H1 (cell line): ENCODE data around the gene FAM219A. TPM values are rescaled to one million over a fixed set of nuclear protein-coding genes. Genes with fewer than 3 reads are reported as not detected.

Experiments used
- polyA plus RNA-seq, 7 experiments: library from polyadenylated mRNA; depleted of rRNA in 3 of 7; stranded (reverse) in 5 of 7; unstranded in 2 of 7; fragments of >200 nt in 5 of 7; fragments of 200-250 nt in 2 of 7; gene quantifications; 1 replicate in 5 of 7; 2 replicates in 1 of 7; 4 replicates in 1 of 7; pipeline versions ENCODE4 v1.2.1 to v1.2.3, GENCODE V29; 2011 to 2013; ENCODE audit warnings: missing spikeins in 2 of 7, mixed read lengths in 2 of 7
- small RNA-seq: library from polyadenylated mRNA; stranded (forward); fragments of <200 nt; extraction: miRNeasy Mini kit (QIAGEN cat#:217004); gene quantifications from one replicate; pipeline ENCODE3, GENCODE V24; 2013; ENCODE audit not compliant: insufficient read depth
- total RNA-seq: library from RNA; stranded (reverse); fragmentation: NEBNext Ultra II Directional; extraction: Animal tissue kit (Norgen Biotek cat#: 25700); gene quantifications from 2 replicates; pipeline ENCODE4 v1.2.1, GENCODE V29; 2021

Gene FAM219A
- total and polyA plus RNA-seq, 2 of the 8 experiments (the other 6 are each of a cell fraction or from before 2014, with no cell fraction given), result 7.7 to 10.4 TPM

Small RNA genes within 50 kb of the gene (small RNA-seq; reads per million reads assigned to genes)
- gene RF00019, result not detected
- not detected for gene RN7SKP24

Other genes starting within 250 kb of the FAM219A start
- 3.9 and 4.5 TPM in 2 replicates for gene KIF24, start 129.3 kb downstream of the FAM219A start, total RNA-seq
- gene KIF24, start 129.3 kb downstream of the FAM219A start, polyA plus RNA-seq (2011; rRNA removed), result 2.3 and 2.7 TPM in 2 replicates
- gene NUDT2, start 129.0 kb downstream of the FAM219A start, total RNA-seq, result 16.7 and 18.1 TPM in 2 replicates
- 16.2 and 23.7 TPM in 2 replicates for gene NUDT2, start 129.0 kb downstream of the FAM219A start, polyA plus RNA-seq (2011; rRNA removed)
- gene MYORG, start 81.7 kb downstream of the FAM219A start, total RNA-seq, result 5.0 and 5.9 TPM in 2 replicates
- gene MYORG, start 81.7 kb downstream of the FAM219A start, polyA plus RNA-seq (2011; rRNA removed), result 1.2 and 1.4 TPM in 2 replicates
- 0.37 and 1.1 TPM in 2 replicates for gene DNAI1, start 235 bp upstream of the FAM219A start, total RNA-seq
- 0.35 and 0.54 TPM in 2 replicates for gene DNAI1, start 235 bp upstream of the FAM219A start, polyA plus RNA-seq (2011; rRNA removed)
- gene ENHO, start 64.4 kb upstream of the FAM219A start, total RNA-seq, result 12.2 and 14.1 TPM in 2 replicates
- gene ENHO, start 64.4 kb upstream of the FAM219A start, polyA plus RNA-seq (2011; rRNA removed), result 49.4 and 60.4 TPM in 2 replicates
- 1.2 and 1.5 TPM in 2 replicates for gene CNTFR, start 131.2 kb upstream of the FAM219A start, total RNA-seq
- gene CNTFR, start 131.2 kb upstream of the FAM219A start, polyA plus RNA-seq (2011; rRNA removed), result 4.2 and 5.4 TPM in 2 replicates
- 21.6 and 25.6 TPM in 2 replicates for gene RPP25L, start 153.5 kb upstream of the FAM219A start, total RNA-seq
- gene RPP25L, start 153.5 kb upstream of the FAM219A start, polyA plus RNA-seq (2011; rRNA removed), result 75.0 and 82.3 TPM in 2 replicates
- gene DCTN3, start 161.9 kb upstream of the FAM219A start, total RNA-seq, result 23.4 and 25.6 TPM in 2 replicates
- gene DCTN3, start 161.9 kb upstream of the FAM219A start, polyA plus RNA-seq (2011; rRNA removed), result 37.8 and 39.2 TPM in 2 replicates
- gene ARID3C, start 170.5 kb upstream of the FAM219A start, total RNA-seq, result not detected in 2 replicates
- 0.08 and 0.25 TPM in 2 replicates for gene ARID3C, start 170.5 kb upstream of the FAM219A start, polyA plus RNA-seq (2011; rRNA removed)
- gene SIGMAR1, start 179.2 kb upstream of the FAM219A start, total RNA-seq, result 84.2 and 86.8 TPM in 2 replicates
- gene SIGMAR1, start 179.2 kb upstream of the FAM219A start, polyA plus RNA-seq (2011; rRNA removed), result 134 and 169 TPM in 2 replicates
- gene GALT, start 188.1 kb upstream of the FAM219A start, total RNA-seq, result 21.1 and 21.9 TPM in 2 replicates
- gene GALT, start 188.1 kb upstream of the FAM219A start, polyA plus RNA-seq (2011; rRNA removed), result 50.4 and 50.6 TPM in 2 replicates
- gene IL11RA, start 193.6 kb upstream of the FAM219A start, total RNA-seq, result 5.1 and 5.5 TPM in 2 replicates
- gene IL11RA, start 193.6 kb upstream of the FAM219A start, polyA plus RNA-seq (2011; rRNA removed), result 9.1 and 10.5 TPM in 2 replicates
- not detected in 2 replicates for gene CCL27, start 204.1 kb upstream of the FAM219A start, total RNA-seq
- gene CCL27, start 204.1 kb upstream of the FAM219A start, polyA plus RNA-seq (2011; rRNA removed), result 0.28 and 0.42 TPM in 2 replicates
- gene CCL19, start 232.7 kb upstream of the FAM219A start, total RNA-seq, result not detected in 2 replicates
- not detected in 2 replicates for gene CCL19, start 232.7 kb upstream of the FAM219A start, polyA plus RNA-seq (2011; rRNA removed)